ENCODE measurements around the gene TMEM184B.

Gene TMEM184B

GRCh38 chr22:38201371-38201710, 71.5 kb downstream of the TMEM184B start:
- H3K27me3 ChIP-seq (ENCODE audit: low read length) = no peaks in the 10 kb centered on the region
- peak overlapping the region; percentile 53 for H3K4me2 ChIP-seq (ENCODE audit: low read depth, low read length, poor library complexity, severe bottlenecking)
- peaks cover 12% of the 10 kb centered on the region for H3F3A ChIP-seq (ENCODE audit: insufficient read depth)
- H4K20me1 ChIP-seq (ENCODE audit: low read depth, low read length) = no peaks in the 10 kb centered on the region
- no peaks in the 10 kb centered on the region for H3K36me3 ChIP-seq (ENCODE audit: low read length)
- H3K9ac ChIP-seq (ENCODE audit: low read length) = no peak overlapping the region
- H3K79me2 ChIP-seq (ENCODE audit: insufficient read depth, low read length) = no peaks in the 10 kb centered on the region
- no peaks in the 10 kb centered on the region for H3K9me2 ChIP-seq (replicated peaks; ENCODE audit: insufficient read depth, low read length)
- no peaks in the 10 kb centered on the region for H3K9me3 ChIP-seq (ENCODE audit: insufficient read depth, low read length)
- TF ChIP-seq CTCF (IDR thresholded peaks at IDR 0.05; ENCODE audit: insufficient read depth, low read length, poor library complexity, severe bottlenecking) = no peak
- TF ChIP-seq EZH2phosphoT487 (conservative IDR thresholded peaks at IDR 0.05; ENCODE audit: low read length) = no peak
- H3K27ac ChIP-seq (ENCODE audit: low read depth, low read length) = no peak overlapping the region
- H2AFZ ChIP-seq (ENCODE audit: low read depth, low read length, severe bottlenecking) = no peak overlapping the region
- H3K4me3 ChIP-seq (ENCODE audit: insufficient read depth, low read length, poor library complexity, severe bottlenecking) = no peak overlapping the region

- Histone ChIP-seq H3K9ac (ENCODE audit: low read length) (no peak overlapping the region), H3K79me2 (ENCODE audit: insufficient read depth, low read length) (no peaks in the 10 kb centered on the region), H2AFZ (ENCODE audit: low read depth, low read length, severe bottlenecking) (no peak overlapping the region), H4K20me1 (ENCODE audit: low read depth, low read length) (no peaks in the 10 kb centered on the region), H3K4me3 (ENCODE audit: insufficient read depth, low read length, poor library complexity, severe bottlenecking) (no peak overlapping the region), H3K4me2 (ENCODE audit: low read depth, low read length, poor library complexity, severe bottlenecking) (no peak overlapping the region), H3K27me3 (ENCODE audit: low read length) (no peaks in the 10 kb centered on the region), H3K9me3 (ENCODE audit: insufficient read depth, low read length) (no peaks in the 10 kb centered on the region), H3K27ac (ENCODE audit: low read depth, low read length) (no peak overlapping the region), H3F3A (ENCODE audit: insufficient read depth) (peaks cover 12% of the 10 kb centered on the region), H3K9me2 (replicated peaks; ENCODE audit: insufficient read depth, low read length) (no peaks in the 10 kb centered on the region), H3K36me3 (ENCODE audit: low read length) (no peaks in the 10 kb centered on the region)
- no peak for TF ChIP-seq EZH2phosphoT487 (conservative IDR thresholded peaks at IDR 0.05; ENCODE audit: low read length)
These were observed 72.8 kb downstream of the TMEM184B start for GRCh38 chr22:38199826-38200559.

GRCh38 chr22:38196791-38197419, 75.9 kb downstream of the TMEM184B start:
- no peak overlapping the region for H2AFZ ChIP-seq (ENCODE audit: low read depth, low read length, severe bottlenecking)
- TF ChIP-seq EZH2phosphoT487 (conservative IDR thresholded peaks at IDR 0.05; ENCODE audit: low read length) (no peak), CTCF (IDR thresholded peaks at IDR 0.05; ENCODE audit: insufficient read depth, low read length, poor library complexity, severe bottlenecking) (no peak)
- peaks cover 12% of the 10 kb centered on the region for H3F3A ChIP-seq (ENCODE audit: insufficient read depth)
- no peaks in the 10 kb centered on the region for H4K20me1 ChIP-seq (ENCODE audit: low read depth, low read length)
- H3K27me3 ChIP-seq (ENCODE audit: low read length) = no peaks in the 10 kb centered on the region
- no peaks in the 10 kb centered on the region for H3K9me2 ChIP-seq (replicated peaks; ENCODE audit: insufficient read depth, low read length)
- no peak overlapping the region for H3K27ac ChIP-seq (ENCODE audit: low read depth, low read length)
- H3K9ac ChIP-seq (ENCODE audit: low read length) = no peak overlapping the region
- H3K9me3 ChIP-seq (ENCODE audit: insufficient read depth, low read length) = no peaks in the 10 kb centered on the region
- no peaks in the 10 kb centered on the region for H3K79me2 ChIP-seq (ENCODE audit: insufficient read depth, low read length)
- no peaks in the 10 kb centered on the region for H3K36me3 ChIP-seq (ENCODE audit: low read length)
- H3K4me3 ChIP-seq (ENCODE audit: insufficient read depth, low read length, poor library complexity, severe bottlenecking) = no peak overlapping the region
- H3K4me2 ChIP-seq (ENCODE audit: low read depth, low read length, poor library complexity, severe bottlenecking) = no peak overlapping the region

- no peaks in the 10 kb centered on the region for H3F3A ChIP-seq (ENCODE audit: insufficient read depth)
- no peaks in the 10 kb centered on the region for H3K79me2 ChIP-seq (ENCODE audit: insufficient read depth, low read length)
- no peaks in the 10 kb centered on the region for H3K27me3 ChIP-seq (ENCODE audit: low read length)
- H2AFZ ChIP-seq (ENCODE audit: low read depth, low read length, severe bottlenecking) = no peak overlapping the region
- no peak for TF ChIP-seq EZH2phosphoT487 (conservative IDR thresholded peaks at IDR 0.05; ENCODE audit: low read length)
- no peak for TF ChIP-seq CTCF (IDR thresholded peaks at IDR 0.05; ENCODE audit: insufficient read depth, low read length, poor library complexity, severe bottlenecking)
- H3K9me2 ChIP-seq (replicated peaks; ENCODE audit: insufficient read depth, low read length) = no peaks in the 10 kb centered on the region
- no peak overlapping the region for H3K9ac ChIP-seq (ENCODE audit: low read length)
- no peaks in the 10 kb centered on the region for H3K36me3 ChIP-seq (ENCODE audit: low read length)
- no peak overlapping the region for H3K27ac ChIP-seq (ENCODE audit: low read depth, low read length)
- no peaks in the 10 kb centered on the region for H4K20me1 ChIP-seq (ENCODE audit: low read depth, low read length)
- H3K9me3 ChIP-seq (ENCODE audit: insufficient read depth, low read length) = no peaks in the 10 kb centered on the region
- no peak overlapping the region for H3K4me3 ChIP-seq (ENCODE audit: insufficient read depth, low read length, poor library complexity, severe bottlenecking)
- no peak overlapping the region for H3K4me2 ChIP-seq (ENCODE audit: low read depth, low read length, poor library complexity, severe bottlenecking)
These were observed 79.2 kb downstream of the TMEM184B start for GRCh38 chr22:38193580-38193979.

All from SU-DHL-6 (cell line).